ENCODE results near the gene FOXD2.
"Not testable (repeated sequence)": the region's sequence is repeated elsewhere in the genome, so short reads cannot be mapped to it uniquely, and the experiment has no call there.

Gene FOXD2

DNA sequence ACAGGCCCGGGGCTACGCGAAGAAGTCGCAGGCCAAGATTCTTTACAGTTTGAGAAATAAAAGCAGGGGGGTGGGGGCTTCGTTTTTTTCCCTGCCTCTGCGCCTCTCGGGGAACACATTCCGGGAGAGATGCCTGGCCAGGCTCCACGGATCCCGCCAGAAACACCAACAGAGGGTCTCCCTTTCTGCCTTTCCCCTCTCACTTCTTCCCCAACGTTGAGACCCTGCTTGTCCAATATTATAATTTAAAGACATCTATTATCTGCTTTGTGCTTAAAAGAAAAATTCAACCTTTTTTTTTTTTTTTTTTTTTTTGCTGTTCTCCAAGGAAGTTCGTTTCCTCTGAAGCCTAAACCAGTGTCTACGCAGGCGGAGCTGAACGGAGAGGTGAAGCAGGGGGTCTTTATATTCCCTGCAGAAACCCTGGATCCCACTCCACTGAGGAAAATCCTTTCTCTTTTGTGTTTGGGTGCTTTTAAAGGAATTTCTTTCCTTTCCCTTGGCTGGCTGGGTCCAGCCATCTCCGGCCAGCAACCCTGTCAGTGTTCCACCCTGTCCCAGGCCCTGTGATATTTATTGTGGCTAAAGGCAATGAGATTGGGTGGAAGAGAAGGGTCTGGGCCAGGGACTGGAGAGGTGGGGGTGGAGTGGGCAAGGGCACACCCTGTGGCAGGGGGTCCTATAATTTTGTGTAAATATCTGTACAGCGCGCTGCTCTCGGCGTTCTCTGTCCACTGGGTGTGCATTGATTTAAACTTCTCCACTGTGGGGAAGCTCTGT lies 2.2 kb downstream of the FOXD2 start:
- no peak for DNase-seq (ENCODE audit: low read depth in 2 of 2)

- DNase-seq (ENCODE audit: low read depth in 2 of 2) = no peak
Measured at GRCh38 chr1:47440599-47441081, 2.8 kb downstream of the FOXD2 start.

GRCh38 chr1:47441450-47442106 lies 3.7 kb downstream of the FOXD2 start:
- DNase-seq (ENCODE audit: low read depth in 2 of 2) = no peak

GRCh38 chr1:47442202-47442601 lies 4.4 kb downstream of the FOXD2 start:
- no peak for DNase-seq (ENCODE audit: low read depth in 2 of 2)

DNA sequence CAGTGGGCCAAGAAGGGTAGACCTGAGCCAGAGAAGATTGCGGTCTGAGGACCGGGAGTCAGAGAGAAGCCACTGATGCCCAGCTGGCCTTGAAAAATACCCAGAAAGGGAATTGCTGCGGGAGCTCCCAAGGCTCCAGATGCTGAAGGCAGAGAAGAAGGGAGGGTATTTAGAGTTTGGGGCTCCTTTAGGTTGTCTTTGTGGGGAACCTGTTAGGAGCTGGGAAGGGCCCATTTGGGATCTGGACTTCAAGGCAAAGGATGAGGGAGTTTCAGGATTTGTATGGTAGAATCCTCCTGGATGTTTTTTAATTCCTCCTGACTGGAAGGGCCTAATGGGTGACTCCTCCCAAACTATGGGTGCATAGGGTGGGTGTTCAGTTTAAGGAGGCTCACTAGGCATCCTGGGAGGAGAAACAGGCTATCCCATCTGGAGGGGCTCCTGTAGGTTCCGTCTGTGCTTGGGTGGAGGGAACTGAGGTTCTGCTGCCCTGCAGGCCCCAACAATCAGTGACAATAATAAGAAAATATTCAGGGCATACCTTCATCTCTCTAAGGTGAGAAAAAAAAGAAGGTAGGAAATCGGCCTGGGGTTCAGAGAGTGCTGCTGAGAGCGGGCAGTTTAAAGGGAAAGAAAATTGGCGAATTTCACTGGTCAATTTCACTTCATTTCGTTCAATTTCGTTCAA lies 5.1 kb downstream of the FOXD2 start:
- DNase-seq (ENCODE audit: low read depth in 2 of 2) = no peak

GRCh38 chr1:47443530-47444296 lies 5.9 kb downstream of the FOXD2 start:
- DNase-seq (ENCODE audit: low read depth in 2 of 2) = no peak

GRCh38 chr1:47444297-47444561 lies 6.4 kb downstream of the FOXD2 start:
- no peak for DNase-seq (ENCODE audit: low read depth in 2 of 2)

DNA sequence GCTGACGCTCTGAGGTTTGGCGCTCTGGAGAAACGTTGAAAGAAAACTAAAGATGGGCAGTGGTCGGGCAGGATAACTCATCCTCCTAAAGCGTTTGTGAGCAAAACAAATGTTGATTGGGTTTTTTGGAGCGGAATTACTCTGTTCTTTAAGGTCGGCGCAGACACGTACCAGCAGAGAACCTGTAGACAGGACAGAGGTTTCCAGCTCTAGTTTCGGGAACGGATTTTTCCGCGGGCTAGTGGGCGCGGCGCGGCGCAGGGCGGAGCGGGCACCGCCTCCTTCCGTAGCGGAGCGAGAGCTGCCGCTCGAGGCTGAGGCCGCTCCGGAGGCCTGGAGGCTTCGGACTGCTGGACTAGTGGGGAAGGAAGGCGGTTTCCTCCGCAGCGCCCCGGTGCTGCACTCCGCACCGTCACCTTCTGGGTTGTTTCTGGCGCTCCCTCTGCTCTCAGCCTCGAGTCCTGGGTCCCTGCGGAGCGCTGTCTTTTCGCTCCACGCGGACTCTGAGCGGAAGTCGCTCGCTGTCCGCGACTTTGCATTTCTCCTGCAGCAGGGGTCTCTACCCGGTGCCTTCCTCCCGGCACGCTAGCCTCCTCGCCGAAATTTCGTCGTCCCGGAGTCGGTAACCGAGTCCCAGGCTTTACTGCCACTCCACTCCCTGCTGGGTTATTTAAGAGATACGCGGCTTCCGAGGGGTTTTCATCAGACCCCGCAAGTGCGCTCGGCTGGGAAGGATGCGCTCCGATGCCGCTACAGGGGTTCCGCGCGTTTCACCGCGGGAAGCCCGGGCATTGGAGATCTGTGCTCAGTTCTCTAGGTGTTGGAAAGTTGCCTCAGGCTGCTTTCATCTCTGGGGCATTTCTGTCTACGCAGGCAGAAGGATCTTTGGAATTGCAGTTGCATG lies 7.0 kb downstream of the FOXD2 start:
- no peak for DNase-seq (ENCODE audit: low read depth in 2 of 2)

GRCh38 chr1:47445823-47446550 lies 8.1 kb downstream of the FOXD2 start:
- DNase-seq (ENCODE audit: low read depth in 2 of 2) = no peak

- DNase-seq (ENCODE audit: low read depth in 2 of 2) = no peak
Measured at GRCh38 chr1:47448462-47449222, 10.8 kb downstream of the FOXD2 start.

GRCh38 chr1:47449822-47450552 lies 12.1 kb downstream of the FOXD2 start:
- no peak for DNase-seq (ENCODE audit: low read depth in 2 of 2)

- DNase-seq (ENCODE audit: low read depth in 2 of 2) = no peak
Measured at GRCh38 chr1:47450606-47451005, 12.8 kb downstream of the FOXD2 start.

GRCh38 chr1:47452426-47452825 lies 14.6 kb downstream of the FOXD2 start:
- no peak for DNase-seq (ENCODE audit: low read depth in 2 of 2)

GRCh38 chr1:47453910-47454309 lies 16.1 kb downstream of the FOXD2 start:
- DNase-seq (ENCODE audit: low read depth in 2 of 2) = not testable (repeated sequence)

- DNase-seq (ENCODE audit: low read depth in 2 of 2) = no peak
Measured at GRCh38 chr1:47456250-47456649, 18.4 kb downstream of the FOXD2 start.

DNA sequence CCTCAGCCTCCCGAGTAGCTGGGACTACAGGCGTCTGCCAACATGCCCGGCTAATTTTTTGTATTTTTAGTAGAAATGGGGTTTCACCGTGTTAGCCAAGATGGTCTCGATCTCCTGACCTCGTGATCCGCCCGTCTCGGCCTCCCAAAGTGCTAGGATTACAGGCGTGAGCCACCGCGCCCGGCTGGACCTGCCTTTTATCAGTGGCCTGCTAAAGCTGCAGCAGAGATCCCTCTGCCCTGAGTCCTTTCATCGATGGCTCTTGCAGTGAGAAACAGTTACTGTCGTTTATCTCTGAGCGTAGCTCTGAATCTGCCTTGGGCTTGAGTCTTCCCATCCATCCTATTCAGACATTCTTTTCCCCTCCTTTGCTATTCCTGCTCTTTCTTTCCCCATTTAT lies 19.7 kb downstream of the FOXD2 start:
- DNase-seq (ENCODE audit: low read depth in 2 of 2) = not testable (repeated sequence)

DNA sequence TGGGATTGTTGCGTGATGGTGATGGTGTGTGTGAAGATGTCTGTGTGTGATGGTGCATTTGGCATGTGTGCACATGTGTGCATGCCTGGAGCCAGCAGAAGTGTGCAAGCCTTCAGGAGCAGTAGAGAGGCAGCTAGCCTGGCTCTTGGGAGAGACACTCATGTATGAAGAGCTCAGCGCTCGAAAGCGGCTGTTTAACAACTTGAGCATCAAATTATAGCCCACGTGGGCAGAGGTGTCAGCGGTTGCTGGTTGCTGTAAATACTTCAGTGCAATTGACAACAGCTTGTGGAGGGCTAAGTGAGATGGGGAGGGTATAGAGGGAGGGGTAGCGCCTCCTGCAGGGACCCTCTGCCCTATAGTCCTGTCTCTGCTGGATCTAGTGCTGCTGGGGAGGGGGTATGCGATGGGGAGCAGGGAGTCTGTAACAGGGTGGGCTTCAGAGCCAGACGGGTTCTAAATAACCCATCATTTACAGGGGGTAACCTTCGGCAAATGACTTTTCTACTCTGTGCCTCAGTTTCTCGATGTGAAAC lies 21.5 kb downstream of the FOXD2 start:
- no peak for DNase-seq (ENCODE audit: low read depth in 2 of 2)

DNA sequence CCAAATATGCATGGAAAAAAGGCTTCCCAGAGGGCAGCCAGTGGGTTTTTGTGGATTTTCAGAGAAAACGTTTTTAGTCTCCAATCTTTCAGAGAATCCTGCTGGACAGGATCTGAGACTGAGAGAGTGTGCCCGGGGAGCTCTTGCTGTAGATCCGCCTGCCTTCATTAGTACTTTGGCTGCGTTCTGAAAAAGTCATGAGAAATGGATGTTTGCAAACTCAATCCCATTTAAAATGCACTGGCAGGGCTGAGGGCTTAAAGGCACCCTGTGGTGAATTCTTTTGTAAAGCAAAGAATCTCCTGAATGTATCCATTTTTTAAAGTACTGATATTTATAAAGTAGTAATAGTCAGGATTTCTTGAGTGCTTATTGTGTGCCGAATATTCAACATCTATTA lies 22.2 kb downstream of the FOXD2 start:
- no peak for DNase-seq (ENCODE audit: low read depth in 2 of 2)

DNA sequence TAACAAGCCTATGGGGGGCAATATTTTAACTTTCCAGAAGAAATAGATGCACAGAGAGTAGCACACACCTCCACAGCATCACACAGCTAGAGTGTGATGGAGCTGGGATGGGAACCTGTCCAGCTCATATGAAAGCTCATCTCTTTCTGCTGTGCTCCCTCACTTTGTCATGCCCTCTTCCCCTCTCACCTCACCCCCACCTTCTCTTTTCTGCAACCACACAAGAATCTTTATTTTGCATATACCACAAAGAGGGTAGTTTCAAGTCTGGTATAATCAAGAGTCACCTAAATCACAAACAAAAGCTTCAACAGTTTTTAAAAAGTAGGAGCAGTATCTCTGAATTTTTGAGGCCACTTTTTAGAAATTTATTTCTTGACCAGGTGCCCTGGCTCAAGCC lies 22.6 kb downstream of the FOXD2 start:
- DNase-seq (ENCODE audit: low read depth in 2 of 2) = no peak
